ENCODE results near the gene CCDC106. TPM values are rescaled to one million over a fixed set of nuclear protein-coding genes. Genes with fewer than 3 reads are reported as not detected.
A peak's percentile ranks its signal among the peaks of the same experiment; 100 is the strongest.

Gene CCDC106
- total RNA-seq, 1 experiment from 2014 or later = 36.0 TPM

GRCh38 chr19:55642153-55643002 lies 5.6 kb upstream of the CCDC106 start:
- ATAC-seq = peak; percentile 5
- H3K27ac ChIP-seq (ENCODE audit: low read length) = peak overlapping the region; percentile 53
- peaks cover 38% of the 10 kb centered on the region for H3K4me1 ChIP-seq (ENCODE audit: insufficient read depth, low read length)
- H3K9me2 ChIP-seq (replicated peaks; ENCODE audit: low read length) = no peaks in the 10 kb centered on the region
- H4K20me1 ChIP-seq (ENCODE audit: low read length) = 0 out of 2 replicates have a peak, but pooled peaks cover 4% of the 10 kb centered on the region
- peaks cover 7% of the 10 kb centered on the region for H3F3A ChIP-seq (ENCODE audit: low read length, unreplicated experiment)
- H3K4me3 ChIP-seq (ENCODE audit: low read length) = peak overlapping the region; percentile 96
- BruUV-seq (replicated peaks) = no TSS peak
- TF ChIP-seq CTCF (conservative IDR thresholded peaks at IDR 0.05; ENCODE audit: low read depth, low read length) = no peak
- TF ChIP-seq EZH2 (IDR thresholded peaks at IDR 0.05; ENCODE audit: low read length, unreplicated experiment) = no peak
- peak; percentile 92 for TF ChIP-seq EZH2phosphoT487 (IDR thresholded peaks at IDR 0.05; ENCODE audit: borderline replicate concordance, low read length)
- H3K27me3 ChIP-seq (ENCODE audit: low read length) = no peaks in the 10 kb centered on the region
- POLR2A ChIA-PET (ENCODE audit: unreplicated experiment) = no interaction called here
- H2AFZ ChIP-seq (ENCODE audit: low read length) = peak overlapping the region; percentile 56
- H3K79me2 ChIP-seq (ENCODE audit: low read length) = peaks cover 71% of the 10 kb centered on the region
- DNase-seq = peak; percentile 51
- CTCF ChIA-PET = interaction anchor here (0.8 to 1.5 kb wide), 2 partner anchors 10 to 12 kb away, joined by 3 to 6 read pairs; partner anchors contain the start of gene U2AF2
- intact Hi-C loops (cut with micrococcal nuclease) = no loop called here
- no peaks in the 10 kb centered on the region for H3K9me3 ChIP-seq (ENCODE audit: low read length)
- peak overlapping the region; percentile 85 for H3K4me2 ChIP-seq (ENCODE audit: low read length)
- peaks cover 14% of the 10 kb centered on the region for H3K36me3 ChIP-seq (ENCODE audit: low read depth, low read length)
- H3K9ac ChIP-seq (ENCODE audit: low read length) = peak overlapping the region; percentile 95

GRCh38 chr19:55643003-55643886 lies 4.8 kb upstream of the CCDC106 start, which contains the start of gene ZNF581:
Gene ZNF581, plus strand, starts transcription at chr19:55643649. Its CDS starts 923 bp downstream, at chr19:55644572.
- no peaks in the 10 kb centered on the region for H3K9me3 ChIP-seq (ENCODE audit: low read length)
- no TSS peak for BruUV-seq (replicated peaks)
- POLR2A ChIA-PET (ENCODE audit: unreplicated experiment) = no interaction called here
- H3K4me1 ChIP-seq (ENCODE audit: insufficient read depth, low read length) = peaks cover 42% of the 10 kb centered on the region
- H3K36me3 ChIP-seq (ENCODE audit: low read depth, low read length) = peaks cover 14% of the 10 kb centered on the region
- peaks cover 67% of the 10 kb centered on the region for H3K79me2 ChIP-seq (ENCODE audit: low read length)
- H3K27ac ChIP-seq (ENCODE audit: low read length) = peak within 1 kb of the TSS; percentile 53
- H3F3A ChIP-seq (ENCODE audit: low read length, unreplicated experiment) = peaks cover 9% of the 10 kb centered on the region
- H2AFZ ChIP-seq (ENCODE audit: low read length) = peak within 1 kb of the TSS; percentile 56
- DNase-seq = peak; percentile 90
- intact Hi-C loops (cut with micrococcal nuclease) = no loop called here
- no peaks in the 10 kb centered on the region for H3K9me2 ChIP-seq (replicated peaks; ENCODE audit: low read length)
- peak within 1 kb of the TSS; percentile 85 for H3K4me2 ChIP-seq (ENCODE audit: low read length)
- CTCF ChIA-PET = interaction anchor here (0.8 to 1.5 kb wide), 2 partner anchors 11 kb away, joined by 3 to 6 read pairs; partner anchors contain the start of gene U2AF2
- peak within 1 kb of the TSS; percentile 95 for H3K9ac ChIP-seq (ENCODE audit: low read length)
- H3K4me3 ChIP-seq (ENCODE audit: low read length) = peak within 1 kb of the TSS; percentile 96
- H4K20me1 ChIP-seq (ENCODE audit: low read length) = 0 out of 2 replicates have a peak, but pooled peaks cover 4% of the 10 kb centered on the region
- no peaks in the 10 kb centered on the region for H3K27me3 ChIP-seq (ENCODE audit: low read length)
- TF ChIP-seq EZH2phosphoT487 (IDR thresholded peaks at IDR 0.05; ENCODE audit: borderline replicate concordance, low read length) = no peak
- TF ChIP-seq CTCF (conservative IDR thresholded peaks at IDR 0.05; ENCODE audit: low read depth, low read length) = no peak
- no peak for TF ChIP-seq EZH2 (IDR thresholded peaks at IDR 0.05; ENCODE audit: low read length, unreplicated experiment)
- peak; percentile 31 for ATAC-seq
